Neural cell (in vitro differentiated cells): ENCODE results near the gene KCNT1. TPM values are rescaled to one million over a fixed set of nuclear protein-coding genes. Genes with fewer than 3 reads are reported as not detected.

Experiments used
- H2AFZ ChIP-seq: fragments of 200-600, 300-800 bp; sonication (generic), shearing (Covaris generic); 2 replicates; pipeline ENCODE4 v1.6.0; 2014; ENCODE audit warnings: low read depth, mild to moderate bottlenecking, antibody characterized with exemption, low read length, moderate library complexity
- H3F3A ChIP-seq: fragments of 200-600 bp; shearing (Covaris generic); 2 replicates; pipeline ENCODE4 v1.6.1; 2016; ENCODE audit warnings: mild to moderate bottlenecking, moderate library complexity, mixed read lengths, antibody characterized with exemption, low read length; ENCODE audit not compliant: insufficient read depth, poor library complexity, severe bottlenecking
- H3K27ac ChIP-seq: fragments of 200-600, 300-800 bp; sonication (generic), shearing (Covaris generic); 2 replicates; pipeline ENCODE4 v1.5.1; 2014; ENCODE audit warnings: mild to moderate bottlenecking, low read length, moderate library complexity
- H3K27me3 ChIP-seq: fragments of 300-800, 200-600 bp; sonication (generic), shearing (Covaris generic); 2 replicates; pipeline ENCODE4 v1.6.0; 2014; ENCODE audit warnings: mild to moderate bottlenecking, low read depth, low read length, moderate library complexity; ENCODE audit not compliant: insufficient read depth
- H3K36me3 ChIP-seq: fragments of 300-800, 200-600 bp; sonication (generic), shearing (Covaris generic); 2 replicates; pipeline ENCODE4 v1.5.1; 2014; ENCODE audit warnings: mild to moderate bottlenecking, antibody characterized with exemption, low read length, moderate library complexity; ENCODE audit not compliant: insufficient read depth
- H3K4me2 ChIP-seq: fragments of 300-800, 200-600 bp; sonication (generic), shearing (Covaris generic); 2 replicates; pipeline ENCODE4 v1.6.0; 2014; ENCODE audit warnings: mild to moderate bottlenecking, low read length
- H3K4me3 ChIP-seq: fragments of 300-800, 200-600 bp; sonication (generic), shearing (Covaris generic); 2 replicates; pipeline ENCODE4 v1.5.1; 2014; ENCODE audit warnings: mild to moderate bottlenecking, low read length, moderate library complexity
- H3K79me2 ChIP-seq: fragments of 200-600 bp; shearing (Covaris generic); replicated peaks from 2 replicates; pipeline ENCODE4 v1.6.0; 2014; ENCODE audit warnings: mild to moderate bottlenecking, low read length, moderate library complexity; ENCODE audit not compliant: insufficient read depth
- H3K9ac ChIP-seq: fragments of 300-800, 200-600 bp; sonication (generic), shearing (Covaris generic); 2 replicates; pipeline ENCODE4 v1.6.1; 2016; ENCODE audit warnings: mild to moderate bottlenecking, low read length, mixed read lengths
- H3K9me2 ChIP-seq: fragments of 200-600 bp; shearing (Covaris generic); 2 replicates; pipeline ENCODE4 v1.6.1; 2016; ENCODE audit warnings: mild to moderate bottlenecking, low read length, mixed read lengths; ENCODE audit not compliant: insufficient read depth
- H3K9me3 ChIP-seq: fragments of 200-600, 300-800 bp; sonication (generic), shearing (Covaris generic); 2 replicates; pipeline ENCODE4 v1.6.1; 2016; ENCODE audit warnings: mild to moderate bottlenecking, mixed run types, low read length, moderate library complexity, mixed read lengths
- H4K20me1 ChIP-seq: fragments of 200-600 bp; shearing (Covaris generic); 2 replicates; pipeline ENCODE4 v1.6.1; 2016; ENCODE audit warnings: mild to moderate bottlenecking, mixed run types; ENCODE audit not compliant: insufficient read depth
- CTCF ChIP-seq: fragments of 450-650 bp; IDR thresholded peaks from 2 replicates; pipeline ENCODE4 v1.5.1; 2014; ENCODE audit warnings: antibody characterized with exemption, mild to moderate bottlenecking, moderate library complexity; ENCODE audit not compliant: poor library complexity, severe bottlenecking
- EP300 ChIP-seq: fragments of 450-650 bp; conservative IDR thresholded peaks from 2 replicates; pipeline ENCODE4 v1.6.1; 2014; ENCODE audit warnings: antibody characterized with exemption, mild to moderate bottlenecking, moderate library complexity; ENCODE audit not compliant: poor library complexity, severe bottlenecking
- EZH2 ChIP-seq: fragments of 200-600, 300-800 bp; shearing (Covaris generic), sonication (generic); IDR thresholded peaks from 2 replicates; pipeline ENCODE4 v1.6.1; 2014; ENCODE audit warnings: antibody characterized with exemption, low read length, borderline replicate concordance, mild to moderate bottlenecking; ENCODE audit not compliant: insufficient read depth, poor library complexity, severe bottlenecking
- MXI1 ChIP-seq: fragments of 450-650 bp; conservative IDR thresholded peaks from 2 replicates; pipeline ENCODE4 v1.6.1; 2014; ENCODE audit warnings: antibody characterized with exemption, mild to moderate bottlenecking; ENCODE audit not compliant: poor library complexity, severe bottlenecking
- POLR2AphosphoS5 ChIP-seq: IDR thresholded peaks from 2 replicates; pipeline ENCODE4 v1.6.1; 2012
- RAD21 ChIP-seq: fragments of 450-650 bp; conservative IDR thresholded peaks from 2 replicates; pipeline ENCODE4 v1.6.1; 2014; ENCODE audit warnings: antibody characterized with exemption, mild to moderate bottlenecking, moderate library complexity
- REST ChIP-seq: IDR thresholded peaks from 2 replicates; pipeline ENCODE4 v1.6.1; 2012; ENCODE audit warnings: borderline replicate concordance
- SMC3 ChIP-seq: fragments of 450-650 bp; conservative IDR thresholded peaks from 2 replicates; pipeline ENCODE4 v1.6.1; 2014; ENCODE audit warnings: antibody characterized with exemption, mild to moderate bottlenecking, moderate library complexity; ENCODE audit not compliant: poor library complexity
- TAF1 ChIP-seq: IDR thresholded peaks from 2 replicates; pipeline ENCODE4 v1.6.1; 2012; ENCODE audit warnings: low read depth
- polyA plus RNA-seq: library from polyadenylated mRNA; depleted of rRNA; stranded (reverse); fragments of >200 nt; gene quantifications from 2 replicates; pipeline ENCODE4 v1.2.3, GENCODE V29; 2014

Gene KCNT1
- polyA plus RNA-seq, 1 donor from 2014 or later = 0.67 TPM

GRCh38 chr9:135789838-135790291 is 87.9 kb downstream of the KCNT1 start:
- H3K27me3 ChIP-seq = no peaks in the 10 kb centered on the region
- no peak overlapping the region for H3K27ac ChIP-seq
- H4K20me1 ChIP-seq = no peaks in the 10 kb centered on the region
- TF ChIP-seq REST (no peak), EZH2 (no peak), POLR2AphosphoS5 (no peak)
- H3K4me3 ChIP-seq = no peak overlapping the region
- no peak overlapping the region for H3K4me2 ChIP-seq
- no peaks in the 10 kb centered on the region for H3K79me2 ChIP-seq
- no peaks in the 10 kb centered on the region for H3K36me3 ChIP-seq
- no peak overlapping the region for H2AFZ ChIP-seq
- no peaks in the 10 kb centered on the region for H3F3A ChIP-seq
- no peak overlapping the region for H3K9ac ChIP-seq
- H3K9me2 ChIP-seq = no peaks in the 10 kb centered on the region
- no peaks in the 10 kb centered on the region for H3K9me3 ChIP-seq

GRCh38 chr9:135790356-135790755 is 88.4 kb downstream of the KCNT1 start:
- no peaks in the 10 kb centered on the region for H3F3A ChIP-seq
- no peak overlapping the region for H3K4me2 ChIP-seq
- no peak overlapping the region for H3K4me3 ChIP-seq
- no peaks in the 10 kb centered on the region for H4K20me1 ChIP-seq
- H3K9me2 ChIP-seq = no peaks in the 10 kb centered on the region
- H2AFZ ChIP-seq = no peak overlapping the region
- no peak for TF ChIP-seq POLR2AphosphoS5
- TF ChIP-seq MXI1 = no peak
- no peak for TF ChIP-seq CTCF
- no peak for TF ChIP-seq REST
- no peak for TF ChIP-seq TAF1
- no peak for TF ChIP-seq EP300
- no peak for TF ChIP-seq RAD21
- no peak for TF ChIP-seq SMC3
- no peak for TF ChIP-seq EZH2
- H3K36me3 ChIP-seq = no peaks in the 10 kb centered on the region
- no peaks in the 10 kb centered on the region for H3K27me3 ChIP-seq
- H3K27ac ChIP-seq = no peak overlapping the region
- H3K9me3 ChIP-seq = no peaks in the 10 kb centered on the region
- no peaks in the 10 kb centered on the region for H3K79me2 ChIP-seq
- H3K9ac ChIP-seq = no peak overlapping the region
